Endothelial cell of umbilical vein (primary cell): Measurements from ENCODE around the gene BNIPL. TPM values are rescaled to one million over a fixed set of nuclear protein-coding genes. Genes with fewer than 3 reads are reported as not detected.

Source experiments
- BruUV-seq: library from RNA; stranded (reverse); fragments of 400-500 nt; replicated peaks from 2 replicates; lab custom pipeline; 2021; lab: Mats Ljungman, UMichigan
- CTCF ChIA-PET: fragments of 300-600, 350-600 bp; sonication (Branson Sonifier 250); formaldehyde crosslinking; loops from one replicate; lab custom pipeline; 2021; ENCODE audit warnings: antibody characterized with exemption, inconsistent platforms; lab: Charles Lee
- POLR2A ChIA-PET: fragments of 300-600, 350-600 bp; sonication (Branson Sonifier 250); formaldehyde crosslinking; loops from one replicate; lab custom pipeline; 2021; ENCODE audit warnings: antibody characterized with exemption, inconsistent platforms; lab: Charles Lee
- DNase-seq: peaks from one replicate; pipeline ENCODE4 v3.0.0-alpha.2; 2011; ENCODE audit warnings: low read depth, low spot score
- FAIRE-seq: peaks from 2 replicates; lab custom pipeline; 2011; peaks lifted over from hg19 to GRCh38; lab: Jason Lieb, UNC
- H2AFZ ChIP-seq: 2 replicates; pipeline ENCODE4 v1.6.0; 2012; ENCODE audit warnings: low read depth, low read length, control low read depth, inconsistent platforms
- H3K27ac ChIP-seq: 2 replicates; pipeline ENCODE4 v1.5.1; 2011; ENCODE audit warnings: low read depth, mild to moderate bottlenecking, control low read depth, low read length, moderate library complexity; ENCODE audit not compliant: insufficient read depth
- H3K27me3 ChIP-seq, 2 experiments: 2 replicates each; pipeline versions ENCODE4 v1.6.0 to v1.6.1; 2011; ENCODE audit warnings: low read length in 2 of 2, mixed read lengths in 1 of 2; ENCODE audit not compliant: control insufficient read depth in 2 of 2, insufficient read depth in 2 of 2
- H3K36me3 ChIP-seq, 2 experiments: 2 replicates in 1 of 2; 3 replicates in 1 of 2; pipeline ENCODE4 v1.5.1; 2011; ENCODE audit warnings: low read length in 2 of 2, mild to moderate bottlenecking in 1 of 2, moderate library complexity in 1 of 2; ENCODE audit not compliant: control insufficient read depth in 2 of 2, insufficient read depth in 2 of 2; ENCODE audit errors: extremely low read depth in 1 of 2
- H3K4me1 ChIP-seq: 3 replicates; pipeline ENCODE4 v1.5.1; 2011; ENCODE audit warnings: mild to moderate bottlenecking, low read length; ENCODE audit not compliant: control insufficient read depth, insufficient read depth; ENCODE audit errors: extremely low read depth
- H3K4me2 ChIP-seq: 2 replicates; pipeline ENCODE4 v1.6.1; 2011; ENCODE audit warnings: low read length, control low read depth, mixed read lengths; ENCODE audit not compliant: insufficient read depth
- H3K4me3 ChIP-seq, 3 experiments: fragments of 200-600 bp in 1 of 3; sonication (generic), shearing (Covaris generic) in 1 of 3; replicated peaks in 1 of 3; 2 replicates each; pipeline ENCODE4 v1.5.1; 2011 to 2016; ENCODE audit warnings: control low read depth in 3 of 3, low read length in 3 of 3, mild to moderate bottlenecking in 2 of 3, inconsistent platforms in 1 of 3, low read depth in 1 of 3, moderate library complexity in 1 of 3; ENCODE audit not compliant: insufficient read depth in 1 of 3
- H3K79me2 ChIP-seq: 2 replicates; pipeline ENCODE4 v1.6.0; 2012; ENCODE audit warnings: low read length, inconsistent platforms; ENCODE audit not compliant: control insufficient read depth, insufficient read depth
- H3K9ac ChIP-seq: replicated peaks from 2 replicates; pipeline ENCODE3; 2011; ENCODE audit warnings: low read length, control low read depth; ENCODE audit not compliant: insufficient read depth; ENCODE audit errors: extremely low read depth
- H3K9me1 ChIP-seq: replicated peaks from 3 replicates; pipeline ENCODE4 v1.6.0; 2011; ENCODE audit warnings: mild to moderate bottlenecking, low read length; ENCODE audit not compliant: control insufficient read depth, insufficient read depth; ENCODE audit errors: extremely low read depth
- H3K9me3 ChIP-seq: replicated peaks from 2 replicates; pipeline ENCODE4 v1.5.1; 2012; ENCODE audit warnings: low read length, inconsistent platforms; ENCODE audit not compliant: control insufficient read depth, insufficient read depth
- H4K20me1 ChIP-seq: replicated peaks from 2 replicates; pipeline ENCODE3; 2011; ENCODE audit warnings: mild to moderate bottlenecking, low read length; ENCODE audit not compliant: control insufficient read depth, insufficient read depth; ENCODE audit errors: extremely low read depth
- EZH2 ChIP-seq: IDR thresholded peaks from 2 replicates; pipeline ENCODE4 v1.6.1; 2012; ENCODE audit warnings: borderline replicate concordance, low read depth, mild to moderate bottlenecking, moderate library complexity, low read length, inconsistent platforms; ENCODE audit not compliant: severe bottlenecking
- FOS ChIP-seq: IDR thresholded peaks from 2 replicates; pipeline ENCODE4 v1.6.1; 2011; ENCODE audit warnings: mild to moderate bottlenecking, low read length, moderate library complexity, borderline replicate concordance; ENCODE audit not compliant: insufficient read depth
- GATA2 ChIP-seq: IDR thresholded peaks from 2 replicates; pipeline ENCODE4 v1.7.0; 2011; ENCODE audit warnings: low read depth, mild to moderate bottlenecking, moderate library complexity, mixed read lengths, low read length; ENCODE audit not compliant: insufficient read length, insufficient read depth
- JUN ChIP-seq: IDR thresholded peaks from 2 replicates; pipeline ENCODE4 v1.6.1; 2011; ENCODE audit warnings: borderline replicate concordance, low read depth; ENCODE audit not compliant: insufficient read length, insufficient read depth
- MYC ChIP-seq: IDR thresholded peaks from one replicate; pipeline ENCODE4 v1.6.1; 2011; ENCODE audit warnings: mild to moderate bottlenecking, low read depth, low read length
- POLR2A ChIP-seq: IDR thresholded peaks from 2 replicates; pipeline ENCODE4 v1.6.1; 2012; ENCODE audit warnings: low read depth, mild to moderate bottlenecking, control low read depth, low read length
- POLR2AphosphoS5 ChIP-seq: IDR thresholded peaks from 2 replicates; pipeline ENCODE4 v1.6.1; 2012; ENCODE audit warnings: low read depth, mild to moderate bottlenecking, control low read depth, low read length, moderate library complexity; ENCODE audit not compliant: insufficient read depth
- dilution Hi-C: fragments of 300-500 bp; cut with MboI; formaldehyde crosslinking; loops from one replicate; pipeline ENCODE4 v1.15.0; 2019; ENCODE audit warnings: low sequenced_read_pairs; ENCODE audit not compliant: extremely low pct_ligation_motif_present
- intact Hi-C: fragments of 100-400 bp; cut with micrococcal nuclease; formaldehyde crosslinking; loops from one replicate; pipeline ENCODE4 v1.10.0; 2022
- polyA plus RNA-seq, 4 experiments: library from polyadenylated mRNA; depleted of rRNA in 3 of 4; stranded (reverse) in 3 of 4; unstranded in 1 of 4; fragments of >200 nt; gene quantifications; 2 replicates each; pipeline versions ENCODE4 v1.2.1 to v1.2.3, GENCODE V29; 2011 to 2012; ENCODE audit warnings: missing spikeins in 1 of 4
- small RNA-seq: library from RNA; depleted of rRNA; stranded (forward); fragments of <200 nt; gene quantifications from one replicate; pipeline ENCODE3, GENCODE V24; 2012; ENCODE audit warnings: low replicate concordance, low read depth; ENCODE audit not compliant: insufficient read depth, insufficient read length
- total RNA-seq: library from RNA; stranded (reverse); gene quantifications from 2 replicates; pipeline ENCODE4 v1.2.3, GENCODE V29; 2021
- TF ChIP-seq, protein P1 (sequence below), 2 donors: IDR thresholded peaks; 1 replicate in 1 of 2; 2 replicates in 1 of 2; pipeline ENCODE4 v1.5.1; 2011; ENCODE audit warnings: low read length in 2 of 2, mild to moderate bottlenecking in 2 of 2, moderate library complexity in 2 of 2, control low read depth in 1 of 2, inconsistent platforms in 1 of 2, low read depth in 1 of 2; ENCODE audit not compliant: insufficient read depth in 1 of 2; ENCODE audit errors: extremely low read depth in 1 of 2
- TF ChIP-seq, protein P2 (sequence below): IDR thresholded peaks from 2 replicates; pipeline ENCODE4 v1.6.1; 2011; ENCODE audit not compliant: insufficient read depth, insufficient read length

The BNIPL gene
- total and polyA plus RNA-seq, 2 donors (not counting 3 experiments of a cell fraction or from before 2014, with no cell fraction given) = 0.26 to 0.42 TPM

DNA sequence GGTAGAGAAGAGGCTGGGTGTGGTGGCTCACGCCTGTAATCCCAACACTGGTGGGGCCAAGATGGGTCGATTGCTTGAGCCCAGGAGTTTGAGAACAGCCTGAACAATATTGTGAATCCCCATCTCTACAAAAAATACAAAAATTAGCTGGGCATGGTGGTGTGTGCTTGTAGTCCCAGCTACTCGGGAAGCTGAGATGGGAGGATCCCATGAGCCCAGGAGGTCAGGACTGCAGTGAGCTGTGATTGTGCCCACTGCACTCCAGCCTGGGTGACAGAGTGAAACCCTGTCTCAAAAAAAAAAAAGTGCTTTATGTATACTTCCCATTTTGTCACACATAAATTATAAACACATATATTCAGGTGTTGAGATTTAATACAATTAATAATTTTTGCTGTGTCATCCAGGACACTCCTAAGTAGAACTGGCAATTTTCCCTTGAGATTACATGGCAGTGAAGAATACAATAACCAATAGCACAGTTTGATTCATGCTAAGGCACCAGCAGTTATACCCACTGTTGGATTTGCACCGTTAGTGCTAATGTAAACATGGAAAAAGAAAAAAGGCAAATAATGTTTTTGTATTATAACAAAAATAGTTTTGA, 49.7 kb downstream of the BNIPL start:
- Histone ChIP-seq H2AFZ (no peak overlapping the region), H3K27me3 (no peaks in the 10 kb centered on the region), H3K36me3 (no peaks in the 10 kb centered on the region), H3K9me1 (no peaks in the 10 kb centered on the region), H3K27ac (no peak overlapping the region), H3K4me1 (no peaks in the 10 kb centered on the region), H3K4me2 (no peak overlapping the region), H3K4me3 (no peak overlapping the region), H3K9me3 (no peaks in the 10 kb centered on the region), H4K20me1 (no peaks in the 10 kb centered on the region), H3K79me2 (no peaks in the 10 kb centered on the region), H3K9ac (no peak overlapping the region)
- ChIA-PET CTCF (interaction anchor here (0.5 to 8.5 kb wide), 5 partner anchors 10 to 70 kb away, joined by 3 to 66 read pairs (median 3); partner anchors contain the start of gene GABPB2), POLR2A (no interaction called here)
- DNase-seq = no peak
- BruUV-seq = no TSS peak
- dilution Hi-C loops (no loop called here), intact Hi-C loops (no loop called here)
- TF ChIP-seq, protein P1, sequence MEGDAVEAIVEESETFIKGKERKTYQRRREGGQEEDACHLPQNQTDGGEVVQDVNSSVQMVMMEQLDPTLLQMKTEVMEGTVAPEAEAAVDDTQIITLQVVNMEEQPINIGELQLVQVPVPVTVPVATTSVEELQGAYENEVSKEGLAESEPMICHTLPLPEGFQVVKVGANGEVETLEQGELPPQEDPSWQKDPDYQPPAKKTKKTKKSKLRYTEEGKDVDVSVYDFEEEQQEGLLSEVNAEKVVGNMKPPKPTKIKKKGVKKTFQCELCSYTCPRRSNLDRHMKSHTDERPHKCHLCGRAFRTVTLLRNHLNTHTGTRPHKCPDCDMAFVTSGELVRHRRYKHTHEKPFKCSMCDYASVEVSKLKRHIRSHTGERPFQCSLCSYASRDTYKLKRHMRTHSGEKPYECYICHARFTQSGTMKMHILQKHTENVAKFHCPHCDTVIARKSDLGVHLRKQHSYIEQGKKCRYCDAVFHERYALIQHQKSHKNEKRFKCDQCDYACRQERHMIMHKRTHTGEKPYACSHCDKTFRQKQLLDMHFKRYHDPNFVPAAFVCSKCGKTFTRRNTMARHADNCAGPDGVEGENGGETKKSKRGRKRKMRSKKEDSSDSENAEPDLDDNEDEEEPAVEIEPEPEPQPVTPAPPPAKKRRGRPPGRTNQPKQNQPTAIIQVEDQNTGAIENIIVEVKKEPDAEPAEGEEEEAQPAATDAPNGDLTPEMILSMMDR (IDR thresholded peaks at IDR 0.05; ENCODE audit: extremely low read depth in 1 of 2, insufficient read depth in 1 of 2, low read depth in 1 of 2, low read length in 2 of 2) = no peak
- no peak for TF ChIP-seq EZH2
- no peak for TF ChIP-seq GATA2
- TF ChIP-seq, protein P2, sequence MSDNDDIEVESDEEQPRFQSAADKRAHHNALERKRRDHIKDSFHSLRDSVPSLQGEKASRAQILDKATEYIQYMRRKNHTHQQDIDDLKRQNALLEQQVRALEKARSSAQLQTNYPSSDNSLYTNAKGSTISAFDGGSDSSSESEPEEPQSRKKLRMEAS = no peak
- TF ChIP-seq FOS = no peak
- no peak for TF ChIP-seq POLR2AphosphoS5
- TF ChIP-seq JUN = no peak
- no peak for TF ChIP-seq POLR2A
- no peak for TF ChIP-seq MYC
- no peak for FAIRE-seq

Small RNAs within 50 kb of the gene (small RNA-seq; reads per million reads assigned to genes)
- not detected for gene RNU6-884P

Other genes with a start within 250 kb of the BNIPL start
- 6.7 and 45.6 TPM in 2 replicates for gene CTSK, start 228.3 kb upstream of the BNIPL start, total RNA-seq
- gene CTSK, start 228.3 kb upstream of the BNIPL start, polyA plus RNA-seq = 18.5 and 20.3 TPM in 2 replicates
- gene ARNT, start 160.0 kb upstream of the BNIPL start, total RNA-seq = 30.2 and 40.3 TPM in 2 replicates
- gene ARNT, start 160.0 kb upstream of the BNIPL start, polyA plus RNA-seq = 24.3 and 24.8 TPM in 2 replicates
- gene CTXND2, start 149.4 kb upstream of the BNIPL start, total RNA-seq = not detected in 2 replicates
- not detected in 2 replicates for gene CTXND2, start 149.4 kb upstream of the BNIPL start, polyA plus RNA-seq
- gene SETDB1, start 110.2 kb upstream of the BNIPL start, total RNA-seq = 42.0 and 49.2 TPM in 2 replicates
- gene SETDB1, start 110.2 kb upstream of the BNIPL start, polyA plus RNA-seq = 25.1 and 25.3 TPM in 2 replicates
- 155 and 171 TPM in 2 replicates for gene CERS2, start 61.8 kb upstream of the BNIPL start, total RNA-seq
- gene CERS2, start 61.8 kb upstream of the BNIPL start, polyA plus RNA-seq = 143 and 158 TPM in 2 replicates
- not detected in 2 replicates for gene ANXA9, start 54.3 kb upstream of the BNIPL start, total RNA-seq
- gene ANXA9, start 54.3 kb upstream of the BNIPL start, polyA plus RNA-seq = not detected in 2 replicates
- gene MINDY1, start 29.7 kb upstream of the BNIPL start, total RNA-seq = 11.7 and 12.0 TPM in 2 replicates
- 15.4 and 16.1 TPM in 2 replicates for gene MINDY1, start 29.7 kb upstream of the BNIPL start, polyA plus RNA-seq
- 8.0 and 8.6 TPM in 2 replicates for gene PRUNE1, start 28.1 kb upstream of the BNIPL start, total RNA-seq
- 17.5 and 19.3 TPM in 2 replicates for gene PRUNE1, start 28.1 kb upstream of the BNIPL start, polyA plus RNA-seq
- gene C1orf56, start 11.2 kb downstream of the BNIPL start, total RNA-seq = 3.2 and 3.5 TPM in 2 replicates
- gene C1orf56, start 11.2 kb downstream of the BNIPL start, polyA plus RNA-seq = 3.0 and 3.6 TPM in 2 replicates
- 85.9 and 92.7 TPM in 2 replicates for gene CDC42SE1, start 23.0 kb downstream of the BNIPL start, total RNA-seq
- gene CDC42SE1, start 23.0 kb downstream of the BNIPL start, polyA plus RNA-seq = 58.4 and 59.6 TPM in 2 replicates
- 26.5 and 38.1 TPM in 2 replicates for gene MLLT11, start 23.8 kb downstream of the BNIPL start, total RNA-seq
- gene MLLT11, start 23.8 kb downstream of the BNIPL start, polyA plus RNA-seq = 24.4 and 25.2 TPM in 2 replicates
- gene GABPB2, start 34.2 kb downstream of the BNIPL start, total RNA-seq = 4.3 and 5.0 TPM in 2 replicates
- gene GABPB2, start 34.2 kb downstream of the BNIPL start, polyA plus RNA-seq = 2.6 and 3.6 TPM in 2 replicates
- gene SEMA6C, start 110.0 kb downstream of the BNIPL start, total RNA-seq = 46.2 and 53.0 TPM in 2 replicates
- gene SEMA6C, start 110.0 kb downstream of the BNIPL start, polyA plus RNA-seq = 66.0 and 71.9 TPM in 2 replicates
- not detected in 2 replicates for gene TNFAIP8L2, start 120.1 kb downstream of the BNIPL start, total RNA-seq
- 0.06 TPM in 1 of 2 replicates, not detected in the other for gene TNFAIP8L2, start 120.1 kb downstream of the BNIPL start, polyA plus RNA-seq
- 6.4 and 8.2 TPM in 2 replicates for gene LYSMD1, start 129.3 kb downstream of the BNIPL start, total RNA-seq
- gene LYSMD1, start 129.3 kb downstream of the BNIPL start, polyA plus RNA-seq = 1.7 and 2.1 TPM in 2 replicates
- gene SCNM1, start 129.6 kb downstream of the BNIPL start, total RNA-seq = 43.1 and 49.0 TPM in 2 replicates
- 14.1 and 17.3 TPM in 2 replicates for gene SCNM1, start 129.6 kb downstream of the BNIPL start, polyA plus RNA-seq
- gene TMOD4, start 139.4 kb downstream of the BNIPL start, total RNA-seq = 1.4 TPM in 2 replicates
- gene TMOD4, start 139.4 kb downstream of the BNIPL start, polyA plus RNA-seq = 0.22 TPM in 1 of 2 replicates, not detected in the other
- gene VPS72, start 153.6 kb downstream of the BNIPL start, total RNA-seq = 83.1 and 85.2 TPM in 2 replicates
- gene VPS72, start 153.6 kb downstream of the BNIPL start, polyA plus RNA-seq = 73.1 and 76.2 TPM in 2 replicates
- gene PIP5K1A, start 162.0 kb downstream of the BNIPL start, total RNA-seq = 72.1 and 77.0 TPM in 2 replicates
- gene PIP5K1A, start 162.0 kb downstream of the BNIPL start, polyA plus RNA-seq = 79.3 and 89.2 TPM in 2 replicates
- gene PSMD4, start 218.1 kb downstream of the BNIPL start, total RNA-seq = 181 and 184 TPM in 2 replicates
- 251 and 266 TPM in 2 replicates for gene PSMD4, start 218.1 kb downstream of the BNIPL start, polyA plus RNA-seq
- gene ZNF687, start 245.7 kb downstream of the BNIPL start, total RNA-seq = 15.5 and 17.9 TPM in 2 replicates
- gene ZNF687, start 245.7 kb downstream of the BNIPL start, polyA plus RNA-seq = 20.1 and 30.9 TPM in 2 replicates